Activated gamma-delta T cell treated with Interleukin-2 at 50 U/mL for 16 hours (primary cell): ENCODE results near the gene OR4N5.
"Not testable (repeated sequence)": the region's sequence is repeated elsewhere in the genome, so short reads cannot be mapped to it uniquely, and the experiment has no call there.

Source experiments
- DNase-seq: peaks from one replicate; pipeline ENCODE4 v3.0.0-alpha.2; 2020

Gene OR4N5

DNA sequence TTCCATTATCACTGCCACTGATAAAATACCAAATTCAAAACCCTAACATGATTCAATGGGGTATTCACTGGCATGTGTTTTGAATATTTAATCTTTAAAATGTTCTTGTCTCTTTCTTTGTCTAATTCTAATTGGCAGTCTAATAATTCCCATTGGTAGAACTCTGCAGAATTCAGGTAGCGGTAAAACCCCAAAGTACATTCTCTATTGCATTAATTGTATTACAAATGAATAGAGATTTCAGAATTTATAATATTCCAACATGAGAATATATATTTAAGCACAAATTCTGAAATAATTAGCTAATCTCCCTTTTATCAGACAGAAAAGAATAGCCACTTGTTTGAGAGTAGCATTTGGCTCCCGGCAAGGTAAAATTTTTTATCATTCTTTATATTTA, at the start of gene OR4N5:
OR4N5 (plus strand) TSS at position 301 of the 400 bp plus-strand sequence. CDS start 4,916 bp downstream, outside the sequence.
- no peak for DNase-seq

DNA sequence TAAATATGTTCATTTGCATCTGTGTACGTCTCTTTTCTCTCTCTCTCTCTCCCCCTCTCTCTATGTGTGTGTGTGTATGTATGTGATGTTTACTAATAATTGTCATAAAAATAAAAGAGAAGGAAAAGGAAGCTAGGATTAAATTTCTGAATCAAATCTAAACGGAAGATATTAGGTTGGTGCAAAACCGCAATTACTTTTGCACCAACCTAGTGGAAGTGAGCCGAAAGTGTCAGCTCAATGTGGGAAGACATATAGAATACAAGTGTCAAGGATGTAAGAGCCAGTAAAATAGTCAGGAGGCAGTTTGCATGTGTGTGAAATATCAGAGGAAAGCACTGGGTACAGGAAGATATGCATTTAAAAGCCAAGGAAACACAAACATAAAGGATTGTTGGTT, 46.6 kb upstream of the OR4N5 start:
- no peak for DNase-seq

DNA sequence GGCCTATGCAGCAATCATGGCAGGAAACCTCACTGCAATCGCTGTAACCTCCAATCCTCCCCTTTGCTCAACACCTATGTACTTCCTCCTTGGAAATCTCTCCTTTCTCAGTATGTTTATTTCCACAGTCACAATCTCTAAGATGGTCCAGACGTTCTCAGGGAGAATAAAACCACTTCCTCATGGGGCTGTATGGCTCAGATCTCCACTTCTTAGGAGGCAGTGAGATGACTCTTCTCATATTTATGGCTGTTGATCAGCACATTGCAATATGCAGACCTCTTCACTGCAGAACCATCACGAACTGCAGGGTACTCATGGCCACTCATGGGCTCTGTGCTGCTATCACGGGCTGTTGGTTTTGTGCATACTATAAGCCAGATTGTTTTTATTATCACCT, 45.2 kb upstream of the OR4N5 start:
- no peak for DNase-seq

- DNase-seq = not testable (repeated sequence)
Observed at GRCh38 chr14:20098926-20099770, 39.5 kb upstream of the OR4N5 start.

DNA sequence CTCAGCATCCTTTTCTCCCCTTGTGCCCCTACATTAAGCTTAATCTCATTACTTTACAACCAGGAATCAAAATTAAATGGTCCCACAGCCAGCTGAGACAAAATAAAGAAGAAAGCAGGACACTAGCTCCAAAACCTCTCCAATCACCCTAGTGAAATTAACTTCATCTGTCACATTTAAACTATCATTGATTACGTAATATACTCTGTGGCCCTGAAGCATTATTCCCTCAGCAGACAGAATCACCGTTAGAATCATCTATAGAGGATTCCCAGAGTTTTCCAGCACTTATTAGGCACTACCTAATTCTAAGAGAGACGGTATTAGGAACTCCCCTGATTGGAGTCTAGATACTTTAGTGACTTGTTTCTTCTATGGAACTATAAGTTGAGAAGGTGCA, 28.2 kb upstream of the OR4N5 start, which contains the start of gene OR4K17:
OR4K17 (plus strand) TSS at position 302 of the 400 bp plus-strand sequence. CDS start 6,761 bp downstream, outside the sequence.
- no peak for DNase-seq

DNA sequence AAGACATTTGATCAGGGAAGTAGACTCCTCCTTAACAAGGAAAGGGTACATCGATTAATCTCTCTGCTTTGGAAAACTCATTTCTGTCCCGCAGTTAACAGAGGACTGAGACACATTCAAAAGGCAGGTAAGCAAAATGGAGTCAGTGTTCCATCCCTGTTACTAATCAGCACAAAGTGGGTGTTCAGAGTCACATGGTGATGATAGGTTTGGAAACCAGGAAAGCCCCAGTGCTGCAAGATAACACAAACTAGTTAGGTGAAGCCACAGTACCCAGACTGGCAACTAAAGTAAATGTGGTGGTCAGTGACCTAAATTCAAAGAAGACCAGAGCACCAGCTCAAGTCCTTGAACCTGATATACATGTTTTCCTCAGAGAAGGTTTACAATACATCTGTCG, 26.3 kb upstream of the OR4N5 start:
- no peak for DNase-seq

DNA sequence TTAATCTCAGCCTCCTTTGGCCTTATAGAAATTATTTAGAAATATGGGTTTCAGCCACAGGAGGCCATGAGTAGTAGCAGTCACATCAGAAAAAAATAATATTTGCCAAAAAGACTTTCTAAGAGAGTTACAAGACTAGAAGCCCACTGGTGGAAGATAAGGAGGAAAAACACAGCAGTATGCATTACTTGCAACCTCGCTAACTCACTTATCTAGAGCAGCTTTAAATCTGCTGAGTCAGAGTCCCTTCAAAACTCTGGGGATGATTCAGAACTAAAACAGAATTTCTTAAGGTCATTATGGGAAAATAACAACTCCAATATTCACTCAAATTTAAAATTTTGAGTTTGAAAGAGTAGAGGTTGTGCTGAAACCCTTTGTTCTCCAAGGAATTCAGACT, 21.9 kb upstream of the OR4N5 start:
- no peak for DNase-seq

DNA sequence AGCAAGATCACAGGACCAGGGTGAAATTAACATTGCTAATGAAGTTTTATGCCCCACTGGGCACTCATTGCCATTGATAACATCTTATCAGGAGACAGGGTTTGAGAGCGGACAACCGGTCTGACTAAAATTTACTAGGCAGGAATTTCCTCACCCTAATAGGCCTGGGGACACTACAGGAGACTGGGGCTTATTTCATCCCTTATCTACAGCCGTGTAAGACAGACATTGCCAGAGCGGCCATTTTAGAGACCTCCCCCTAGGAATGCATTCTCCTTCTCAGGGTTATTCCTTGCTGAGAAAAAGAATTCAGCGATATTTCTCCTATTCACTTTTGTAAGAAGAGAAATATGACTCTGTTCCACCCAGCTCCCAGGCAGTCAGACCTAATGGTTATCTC, 19.8 kb upstream of the OR4N5 start:
- no peak for DNase-seq

- DNase-seq = no peak
Observed at GRCh38 chr14:20143911-20144310, 5.3 kb downstream of the OR4N5 start.

DNA sequence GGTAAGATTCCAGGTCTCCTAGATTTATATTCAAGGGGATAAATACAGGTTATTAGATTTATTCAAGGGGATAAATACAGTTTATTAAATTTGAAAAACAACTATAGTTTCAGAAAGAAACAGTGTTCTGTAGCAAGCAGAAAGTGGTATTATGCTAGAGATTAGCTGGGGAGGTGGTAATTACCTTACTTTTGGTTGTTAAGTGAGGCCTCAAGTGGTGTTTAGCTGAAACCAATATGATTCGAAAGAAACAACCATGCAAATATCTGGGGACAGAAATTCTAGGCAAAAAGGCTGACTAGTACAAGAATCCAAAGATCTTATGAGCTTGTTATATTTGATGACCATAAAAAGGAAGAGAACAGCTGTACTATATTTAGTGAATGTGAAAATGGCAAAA, 6.2 kb downstream of the OR4N5 start:
- DNase-seq = no peak

DNA sequence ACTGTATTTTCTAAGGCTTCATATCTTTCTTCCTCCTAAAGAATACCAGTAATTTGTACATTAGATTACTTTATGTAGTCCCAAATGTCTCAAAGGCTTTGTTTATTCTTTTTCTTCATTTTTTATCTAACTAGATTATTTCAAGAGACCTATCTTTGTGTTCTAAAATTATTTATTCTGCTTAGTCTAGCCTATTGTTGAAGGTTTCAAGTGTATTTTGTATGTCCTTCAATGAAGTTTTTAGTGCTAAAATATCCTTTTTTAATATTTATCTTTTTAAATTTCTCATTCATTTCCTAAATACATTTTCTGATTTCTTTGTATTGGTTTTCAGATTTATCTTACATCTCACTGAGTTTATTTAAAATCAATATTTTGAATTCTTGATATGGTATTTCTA, 25.8 kb downstream of the OR4N5 start:
- DNase-seq = no peak

DNA sequence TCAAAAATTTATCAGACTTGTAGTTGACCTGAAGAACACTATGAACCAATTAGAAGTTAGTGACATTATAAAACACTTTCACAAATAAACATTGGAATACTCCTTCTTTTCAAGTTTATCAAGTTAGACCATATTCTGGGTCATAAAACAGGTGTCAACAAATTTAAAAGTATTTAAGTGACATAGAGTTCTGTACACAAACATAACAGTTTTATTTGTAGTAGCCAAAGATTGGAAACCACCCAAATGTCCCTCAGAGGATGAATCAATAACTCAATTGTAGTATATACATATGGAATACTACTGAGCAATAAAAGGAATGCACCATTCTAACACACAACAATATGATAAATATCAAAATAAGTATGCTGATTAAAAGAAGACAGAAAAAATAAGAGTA, 28.5 kb downstream of the OR4N5 start:
- no peak for DNase-seq

DNA sequence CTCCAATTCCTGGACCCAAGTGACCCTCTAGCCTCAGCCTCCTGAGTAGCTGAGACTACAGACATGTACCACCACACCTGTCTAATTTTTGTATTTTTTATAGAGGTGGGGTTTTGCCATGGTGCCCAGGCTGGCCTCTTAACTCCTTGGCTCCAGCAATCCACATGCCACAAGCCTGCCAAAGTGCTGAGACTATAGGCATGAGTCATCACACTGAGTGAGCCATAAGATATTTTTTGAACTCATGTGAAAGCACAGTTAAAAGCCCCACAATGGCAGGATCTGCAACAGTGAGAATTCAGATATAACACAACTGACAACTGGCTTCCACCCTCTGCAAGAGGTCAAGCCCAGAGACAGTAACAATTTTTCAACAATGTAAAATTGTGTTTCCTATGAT, 31.2 kb downstream of the OR4N5 start:
- DNase-seq = not testable (repeated sequence)

DNA sequence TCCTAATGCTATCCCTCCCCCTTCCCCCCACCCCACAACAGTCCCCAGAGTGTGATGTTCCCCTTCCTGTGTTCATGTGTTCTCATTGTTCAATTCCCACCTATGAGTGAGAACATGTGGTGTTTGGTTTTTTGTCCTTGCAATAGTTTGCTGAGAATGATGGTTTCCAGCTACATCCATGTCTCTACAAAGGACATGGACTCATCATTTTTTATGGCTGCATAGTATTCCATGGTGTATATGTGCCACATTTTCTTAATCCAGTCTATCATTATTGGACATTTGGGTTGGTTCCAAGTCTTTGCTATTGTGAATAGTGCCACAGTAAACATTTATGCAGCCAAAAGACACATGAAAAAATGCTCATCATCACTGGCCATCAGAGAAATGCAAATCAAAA, 35.6 kb downstream of the OR4N5 start:
- not testable (repeated sequence) for DNase-seq

- no peak for DNase-seq
Observed at GRCh38 chr14:20176330-20176729, 37.7 kb downstream of the OR4N5 start.

DNA sequence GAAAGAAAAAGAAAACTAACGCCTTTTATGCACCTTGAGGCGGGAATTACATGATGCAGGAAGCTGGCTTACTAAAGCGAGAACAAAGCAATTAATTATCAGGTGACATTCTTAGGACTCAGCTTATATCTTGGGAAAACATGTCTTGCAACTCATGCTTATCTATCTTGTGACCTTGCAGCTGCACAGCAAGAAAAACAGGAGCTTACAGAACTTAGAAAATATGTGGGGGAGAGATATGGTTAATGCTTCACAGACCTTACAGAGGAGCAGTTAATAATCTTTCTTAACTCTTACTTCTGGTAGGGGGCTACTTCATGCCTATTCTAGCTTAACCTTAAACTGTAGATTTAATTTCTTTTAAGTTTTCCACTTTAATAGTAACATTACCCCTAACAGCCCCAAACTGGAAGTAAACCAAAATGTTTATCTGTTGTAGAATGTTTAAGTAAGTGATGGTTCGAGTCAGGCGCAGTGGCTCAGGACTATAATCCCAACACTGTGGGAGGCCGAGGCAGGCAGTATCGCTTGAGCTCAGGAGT, 38.9 kb downstream of the OR4N5 start:
- no peak for DNase-seq

GRCh38 chr14:20179218-20179617, 40.6 kb downstream of the OR4N5 start:
- no peak for DNase-seq

- DNase-seq = no peak
Observed at GRCh38 chr14:20179880-20180279, 41.3 kb downstream of the OR4N5 start.

- no peak for DNase-seq
Observed at GRCh38 chr14:20180486-20180885, 41.9 kb downstream of the OR4N5 start.

GRCh38 chr14:20184181-20184580, 45.6 kb downstream of the OR4N5 start:
- no peak for DNase-seq

- DNase-seq = no peak
Observed at GRCh38 chr14:20190596-20190995, 52.0 kb downstream of the OR4N5 start, which contains the start of gene OR11G2. Gene OR11G2, plus strand, starts transcription at chr14:20190896. Its CDS starts 6,542 bp downstream, at chr14:20197438.

- DNase-seq = no peak
Observed at GRCh38 chr14:20191396-20191795, 52.8 kb downstream of the OR4N5 start.

- no peak for DNase-seq
Observed at GRCh38 chr14:20194101-20194500, 55.5 kb downstream of the OR4N5 start.
